Hepatic stellate cell (primary cell): ENCODE data around the gene IGSF9.
A peak's percentile ranks its signal among the peaks of the same experiment; 100 is the strongest.

Experiments
- DNase-seq: peaks from one replicate; pipeline ENCODE4 v3.0.0; 2011; ENCODE audit warnings: low spot score

The IGSF9 gene

DNA sequence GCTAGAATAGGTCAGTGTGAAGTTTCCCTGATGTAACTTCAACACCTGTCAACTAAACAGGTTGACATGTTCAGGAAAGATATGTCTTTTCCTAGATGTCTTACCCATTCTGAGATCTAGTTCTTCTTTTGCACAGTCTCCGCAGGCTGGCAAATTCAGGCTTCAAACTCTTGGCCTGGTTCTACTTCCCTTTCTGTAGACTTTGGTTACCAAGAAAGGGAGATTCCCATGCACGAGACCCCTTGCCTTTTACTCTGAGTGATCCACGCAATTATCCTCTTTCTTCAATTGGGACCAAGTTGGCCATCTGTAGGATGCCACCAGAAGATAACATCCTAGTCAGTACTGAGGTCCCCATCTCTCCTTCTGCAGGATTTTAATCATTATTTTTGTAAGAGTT is 47.5 kb downstream of the IGSF9 start:
- DNase-seq, result no peak

GRCh38 chr1:159896546-159896930 is 48.9 kb downstream of the IGSF9 start:
- no peak for DNase-seq

DNA sequence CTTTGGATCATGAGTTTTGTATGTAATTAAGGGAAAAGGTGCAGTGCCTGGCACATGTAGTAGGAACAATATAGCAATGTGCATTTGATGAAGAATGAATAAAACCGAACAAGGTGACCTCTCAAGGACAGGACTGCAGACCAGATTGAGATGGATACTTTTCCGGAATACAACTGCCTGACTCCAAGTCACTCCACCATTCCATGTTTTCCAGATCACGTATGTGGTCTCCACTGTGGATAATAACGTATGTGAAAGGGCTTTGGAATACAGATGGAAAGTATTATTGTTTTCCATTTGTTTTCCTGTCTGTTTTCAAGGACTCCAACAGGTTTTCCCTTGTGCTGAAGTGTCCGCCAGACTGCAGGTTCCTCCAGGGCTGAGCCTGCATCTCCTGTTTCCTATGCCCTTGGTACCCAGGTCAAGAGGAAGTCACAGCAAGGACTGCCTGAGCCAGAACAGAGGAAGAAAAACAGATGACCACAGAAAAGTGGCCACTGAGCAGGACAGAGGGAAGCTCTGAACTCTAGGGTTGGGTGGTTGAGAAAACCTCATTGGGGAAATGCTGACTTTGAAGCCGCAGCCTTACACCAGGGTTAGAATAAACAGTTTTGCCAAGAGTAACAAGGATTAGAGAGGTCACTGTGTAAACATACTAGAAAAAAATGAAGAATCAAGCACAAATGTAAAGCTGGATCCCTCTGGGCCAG is 49.4 kb downstream of the IGSF9 start:
- DNase-seq, result no peak

DNA sequence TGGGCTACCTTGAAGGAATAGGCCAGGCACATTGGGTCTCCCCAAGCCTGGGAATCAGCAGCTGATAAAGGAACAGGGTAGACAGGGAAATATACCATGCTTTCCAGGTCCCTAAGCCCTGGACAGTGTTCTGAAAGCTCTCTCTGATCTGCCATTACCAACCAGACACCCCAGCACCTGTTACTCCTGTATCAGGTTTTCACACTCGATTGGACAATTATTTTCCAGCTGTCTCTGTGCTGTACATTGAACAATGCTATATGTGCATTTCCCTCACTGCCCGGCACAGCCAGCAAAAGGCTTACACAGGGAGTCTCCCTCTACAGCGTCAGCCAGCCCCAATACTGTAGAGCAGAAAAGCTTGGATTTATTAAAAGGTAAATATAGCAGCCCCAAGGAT is 50.1 kb downstream of the IGSF9 start:
- no peak for DNase-seq

DNA sequence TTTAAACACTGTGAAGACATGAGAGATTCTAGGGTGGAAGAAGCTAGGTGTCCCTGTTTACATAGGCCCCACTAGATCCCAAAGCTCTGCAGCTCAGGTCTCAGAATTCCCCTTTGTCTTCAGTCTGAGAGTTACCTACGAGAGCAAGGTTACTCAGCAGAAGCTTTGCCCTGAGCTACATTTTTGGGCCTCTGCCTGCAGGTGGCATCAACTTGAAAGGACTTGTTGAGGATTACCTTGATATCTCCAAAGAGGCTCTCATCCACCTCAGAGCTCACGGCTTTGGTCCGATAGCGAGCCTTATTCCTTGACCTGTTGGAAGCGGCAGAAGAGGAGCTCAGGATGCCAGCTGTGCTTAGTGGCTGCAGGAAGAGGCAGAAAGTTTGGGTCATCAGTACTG is 52.5 kb downstream of the IGSF9 start:
- DNase-seq, result no peak

DNA sequence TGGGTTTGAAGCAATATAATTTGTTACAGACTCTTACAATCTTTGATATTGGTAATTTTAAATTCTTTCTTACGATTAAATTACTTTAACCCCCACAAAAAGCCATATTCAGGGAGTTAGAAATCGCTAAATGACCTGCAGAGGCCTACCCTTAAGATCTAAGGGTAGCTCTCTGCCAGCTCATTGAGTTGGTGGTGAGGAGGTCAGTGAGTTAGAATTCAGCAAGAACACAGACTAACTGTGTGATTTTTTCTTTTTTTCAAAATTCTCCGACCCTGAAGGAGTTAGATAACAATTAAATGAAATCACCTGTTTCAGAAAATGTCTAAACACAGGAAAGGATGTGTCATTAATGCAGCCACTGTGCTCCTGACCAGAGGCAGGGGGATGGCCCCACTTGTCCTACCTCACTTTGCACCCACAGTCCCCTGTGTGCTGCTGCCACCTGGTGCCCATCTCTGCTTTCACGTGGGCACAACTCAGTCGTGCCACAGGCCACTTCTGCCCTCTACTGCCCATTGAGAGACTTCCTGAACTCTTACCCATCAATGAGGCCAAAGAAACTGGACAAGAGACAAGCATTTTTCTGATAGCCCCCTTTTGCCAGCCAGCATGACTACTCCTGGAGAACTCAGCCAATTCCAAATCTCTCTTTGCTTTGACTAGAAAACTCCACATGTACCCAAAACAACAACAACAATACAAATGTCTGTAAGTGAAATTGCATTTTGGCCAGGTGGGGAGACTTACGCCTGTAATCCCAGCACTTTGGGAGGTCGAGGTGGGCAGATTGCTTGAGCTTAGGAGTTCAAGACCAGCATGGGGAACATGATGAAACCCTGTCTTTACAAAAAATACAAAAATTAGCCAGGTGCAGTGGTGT is 53.9 kb downstream of the IGSF9 start:
- peak; percentile 74 for DNase-seq

- no peak for DNase-seq
Observed at GRCh38 chr1:159890390-159890789, 55.0 kb downstream of the IGSF9 start.

GRCh38 chr1:159889821-159890252 is 55.6 kb downstream of the IGSF9 start:
- peak; percentile 88 for DNase-seq

DNA sequence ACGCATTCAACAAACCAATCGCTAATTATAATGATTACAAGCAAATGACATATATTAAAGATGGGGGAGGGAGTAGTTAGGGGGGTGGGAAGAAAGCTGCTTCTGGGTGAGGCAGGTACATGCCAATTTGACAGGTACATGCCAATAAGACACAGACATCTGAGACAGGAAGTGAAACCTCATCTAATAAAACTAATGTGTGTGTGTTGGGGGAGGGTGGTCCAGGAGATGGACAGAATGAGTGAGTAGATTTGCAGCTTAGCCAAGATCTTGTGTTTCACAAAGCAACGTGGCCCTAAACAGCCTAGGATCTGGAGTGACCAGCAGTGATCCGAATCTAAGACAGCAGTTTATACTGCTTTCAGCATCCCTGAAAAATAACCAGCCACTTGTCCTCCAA is 56.2 kb downstream of the IGSF9 start:
- no peak for DNase-seq

- no peak for DNase-seq
Observed at GRCh38 chr1:159884296-159884695, 61.1 kb downstream of the IGSF9 start.

- no peak for DNase-seq
Observed at GRCh38 chr1:159883134-159883533, 62.3 kb downstream of the IGSF9 start.

- DNase-seq, result no peak
Observed at GRCh38 chr1:159882527-159882862, 62.9 kb downstream of the IGSF9 start.

- peak; percentile 80 for DNase-seq
Observed at GRCh38 chr1:159881622-159882526, 63.5 kb downstream of the IGSF9 start.

DNA sequence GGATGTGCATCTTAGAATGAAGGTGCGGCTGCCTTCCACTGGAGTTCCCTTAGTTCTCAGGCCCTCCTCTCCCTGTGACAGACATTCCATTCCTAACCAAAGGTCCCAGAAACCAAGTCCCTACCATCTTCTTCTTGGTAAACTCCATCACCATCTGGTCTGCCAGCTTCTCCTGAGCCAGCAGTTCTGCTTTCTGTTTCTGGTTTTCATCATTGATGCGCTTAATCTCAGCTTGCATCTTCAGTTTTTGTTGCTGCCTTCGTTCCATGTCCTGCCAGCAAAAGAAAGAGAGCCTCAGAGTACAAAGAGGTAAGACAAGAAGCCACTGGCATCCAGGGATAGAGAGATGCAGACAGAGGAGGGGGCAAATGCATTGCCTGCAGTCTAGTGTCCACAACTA is 65.0 kb downstream of the IGSF9 start:
- DNase-seq, result no peak

- peak; percentile 43 for DNase-seq
Observed at GRCh38 chr1:159879977-159880376, 65.4 kb downstream of the IGSF9 start.

- DNase-seq, result no peak
Observed at GRCh38 chr1:159879136-159879535, 66.3 kb downstream of the IGSF9 start.

DNA sequence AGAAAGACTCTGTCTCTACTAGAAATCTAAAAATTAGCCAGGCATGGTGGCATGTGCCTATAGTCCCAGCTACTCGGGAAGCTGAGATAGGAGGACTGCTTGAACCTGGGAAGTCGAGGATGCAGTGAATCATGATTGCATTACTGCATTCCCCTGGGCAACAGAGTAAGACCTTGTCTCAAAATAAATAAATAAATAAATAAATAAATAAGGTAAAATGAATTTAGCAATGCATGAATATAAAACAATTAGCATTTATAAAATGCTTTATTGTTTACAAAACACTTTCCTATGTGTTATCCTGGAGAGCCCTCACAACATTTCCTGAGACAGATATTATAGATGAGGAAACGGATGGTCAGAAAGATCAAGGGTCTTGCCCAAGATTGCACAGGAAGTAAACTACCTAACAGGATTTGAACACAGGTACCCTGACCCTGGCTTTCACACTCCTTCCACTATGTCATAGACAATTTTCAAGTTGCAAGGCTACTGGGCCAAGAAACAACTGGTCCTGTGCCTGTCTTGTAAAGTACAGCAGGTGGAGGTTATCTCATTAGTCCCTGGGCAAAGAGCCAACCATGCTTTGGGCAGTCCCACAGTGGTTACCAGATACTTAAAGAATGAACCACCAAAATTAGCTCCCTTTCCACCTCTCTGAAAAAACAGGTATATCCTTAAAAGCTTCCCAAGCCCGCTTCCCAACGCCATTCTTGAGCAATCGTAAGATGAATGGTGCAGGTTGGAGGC is 67.5 kb downstream of the IGSF9 start:
- no peak for DNase-seq
